Stimulated activated CD4-positive, alpha-beta T cell treated with anti-CD3 and anti-CD28 coated beads, Interleukin-12 subunit alpha, Interleukin-12 subunit beta, amount 100 ng/mL, for 24 hours (primary cell): ENCODE measurements around the gene TRPM5.
"Not testable (repeated sequence)": the region's sequence is repeated elsewhere in the genome, so short reads cannot be mapped to it uniquely, and the experiment has no call there.

Source experiments
- DNase-seq, 2 experiments: peaks; one replicate each; pipeline ENCODE4 v3.0.0-alpha.2; 2020; ENCODE audit warnings: low read depth in 2 of 2

TRPM5 gene, protein sequence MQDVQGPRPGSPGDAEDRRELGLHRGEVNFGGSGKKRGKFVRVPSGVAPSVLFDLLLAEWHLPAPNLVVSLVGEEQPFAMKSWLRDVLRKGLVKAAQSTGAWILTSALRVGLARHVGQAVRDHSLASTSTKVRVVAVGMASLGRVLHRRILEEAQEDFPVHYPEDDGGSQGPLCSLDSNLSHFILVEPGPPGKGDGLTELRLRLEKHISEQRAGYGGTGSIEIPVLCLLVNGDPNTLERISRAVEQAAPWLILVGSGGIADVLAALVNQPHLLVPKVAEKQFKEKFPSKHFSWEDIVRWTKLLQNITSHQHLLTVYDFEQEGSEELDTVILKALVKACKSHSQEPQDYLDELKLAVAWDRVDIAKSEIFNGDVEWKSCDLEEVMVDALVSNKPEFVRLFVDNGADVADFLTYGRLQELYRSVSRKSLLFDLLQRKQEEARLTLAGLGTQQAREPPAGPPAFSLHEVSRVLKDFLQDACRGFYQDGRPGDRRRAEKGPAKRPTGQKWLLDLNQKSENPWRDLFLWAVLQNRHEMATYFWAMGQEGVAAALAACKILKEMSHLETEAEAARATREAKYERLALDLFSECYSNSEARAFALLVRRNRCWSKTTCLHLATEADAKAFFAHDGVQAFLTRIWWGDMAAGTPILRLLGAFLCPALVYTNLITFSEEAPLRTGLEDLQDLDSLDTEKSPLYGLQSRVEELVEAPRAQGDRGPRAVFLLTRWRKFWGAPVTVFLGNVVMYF (N-terminal part only)

DNA sequence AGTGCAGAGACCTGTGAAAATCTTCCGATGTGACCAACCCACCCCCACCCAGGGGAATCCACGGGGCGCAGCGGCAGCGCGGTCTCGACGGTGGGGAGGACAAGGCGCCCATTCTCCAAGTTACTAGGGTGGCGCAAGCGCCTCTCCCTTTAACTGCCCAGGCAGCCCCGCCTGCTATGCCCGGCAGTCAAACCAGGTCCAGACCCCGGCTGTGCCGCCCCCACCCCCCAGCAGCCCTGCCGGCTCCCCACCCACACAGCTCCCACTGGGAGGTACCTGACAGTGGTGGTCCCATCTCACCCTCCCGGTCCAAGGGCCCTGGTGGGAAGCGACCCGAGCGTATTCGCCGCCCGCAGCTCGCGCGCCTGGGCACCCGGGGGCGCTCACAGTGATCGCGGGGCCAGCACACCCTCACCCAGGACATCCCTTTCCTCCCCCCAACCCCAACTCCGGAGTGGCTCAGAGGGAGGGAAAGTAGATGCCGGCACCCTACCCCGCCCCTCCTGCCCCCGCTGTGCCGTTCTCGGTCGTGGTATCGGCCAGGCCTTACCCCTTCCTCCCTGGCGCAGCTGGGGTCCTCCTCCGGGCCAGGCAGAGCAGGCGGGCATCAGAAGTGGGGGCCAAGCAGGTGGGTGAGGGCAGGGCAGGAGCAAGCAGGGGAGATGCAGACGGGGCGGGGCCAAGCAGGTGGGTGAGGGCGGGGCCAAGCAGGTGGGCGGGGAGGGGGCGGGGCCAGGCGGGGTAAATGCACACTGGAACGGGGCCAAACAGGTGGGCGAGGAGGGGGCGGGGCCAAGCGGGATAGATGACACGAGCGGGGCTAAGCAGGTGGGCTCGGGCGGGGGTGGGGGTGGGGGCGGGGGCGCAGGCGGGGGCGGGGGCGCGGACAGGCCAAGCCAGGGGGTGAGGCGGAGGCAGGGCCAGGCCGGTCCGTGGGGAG is at the start of gene TRPM5:
TSS of gene TRPM5 (minus strand) at position 634 of the 940 bp plus-strand sequence. CDS start 21,478 bp downstream, outside the sequence.
- DNase-seq = peak; percentile 54 to 76

DNA sequence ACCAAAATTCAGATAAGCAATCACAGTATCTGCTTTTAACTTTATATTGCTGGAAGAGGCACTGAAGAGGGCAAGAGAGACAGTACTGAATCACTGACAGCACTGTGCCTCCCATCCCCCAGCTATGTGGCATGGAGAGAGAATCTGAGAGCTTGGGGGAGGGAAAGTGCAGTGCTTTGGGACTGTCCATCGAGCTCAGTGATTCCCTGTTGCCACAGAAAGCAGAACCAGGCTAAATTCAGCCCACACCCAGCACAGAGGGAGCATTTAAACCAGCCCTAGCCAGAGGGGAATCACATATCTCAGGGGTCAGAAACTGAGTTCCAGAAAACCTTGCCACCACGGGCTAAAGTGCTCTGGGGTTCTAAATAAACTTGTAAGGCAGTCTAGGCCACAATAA is 44.8 kb upstream of the TRPM5 start:
- DNase-seq = no peak

DNA sequence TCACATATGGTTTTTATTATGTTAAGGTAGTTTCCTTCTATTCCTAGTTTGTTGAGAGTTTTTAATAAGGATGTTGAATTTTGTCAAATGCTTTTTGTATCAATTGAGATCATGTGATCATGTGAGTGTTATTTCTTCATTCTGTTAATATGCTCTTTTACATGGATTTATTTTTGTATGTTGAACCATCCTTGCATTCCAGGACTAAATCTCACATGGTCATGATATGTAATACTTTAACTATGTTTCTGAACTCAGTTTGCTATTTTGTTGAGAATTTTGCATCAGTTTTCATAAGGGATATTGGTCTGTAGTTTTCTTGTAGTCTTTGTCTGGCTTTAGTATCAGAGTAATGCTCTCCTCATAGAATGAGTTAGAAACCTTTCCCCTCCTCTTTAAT is 43.7 kb upstream of the TRPM5 start:
- DNase-seq = no peak

DNA sequence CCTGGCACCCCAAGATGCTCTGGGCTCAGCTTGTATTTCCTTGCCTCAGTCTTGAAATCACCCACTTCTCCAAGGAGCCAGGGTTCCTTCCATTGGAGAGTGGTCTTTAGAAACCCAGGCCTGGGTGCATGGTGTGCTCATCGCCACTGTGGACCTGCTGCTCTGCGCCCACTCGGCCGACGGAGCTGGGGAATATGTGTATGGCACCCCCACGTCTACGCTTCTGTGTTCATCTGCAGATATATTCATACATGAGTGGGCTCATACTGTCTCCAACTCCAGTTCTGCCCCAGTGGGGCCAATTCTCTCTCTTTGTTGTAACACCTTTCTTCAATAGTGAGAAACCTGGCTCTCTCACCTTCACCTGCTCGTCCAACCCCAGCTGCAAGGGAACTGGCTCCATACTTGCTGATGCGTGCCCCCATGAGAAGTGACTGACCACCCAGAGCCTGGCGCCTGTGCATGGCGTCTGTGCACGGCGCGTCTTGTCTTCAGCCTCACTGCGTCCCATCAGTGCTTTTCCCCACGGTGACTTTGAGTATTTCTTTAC is 40.3 kb upstream of the TRPM5 start:
- no peak for DNase-seq

DNA sequence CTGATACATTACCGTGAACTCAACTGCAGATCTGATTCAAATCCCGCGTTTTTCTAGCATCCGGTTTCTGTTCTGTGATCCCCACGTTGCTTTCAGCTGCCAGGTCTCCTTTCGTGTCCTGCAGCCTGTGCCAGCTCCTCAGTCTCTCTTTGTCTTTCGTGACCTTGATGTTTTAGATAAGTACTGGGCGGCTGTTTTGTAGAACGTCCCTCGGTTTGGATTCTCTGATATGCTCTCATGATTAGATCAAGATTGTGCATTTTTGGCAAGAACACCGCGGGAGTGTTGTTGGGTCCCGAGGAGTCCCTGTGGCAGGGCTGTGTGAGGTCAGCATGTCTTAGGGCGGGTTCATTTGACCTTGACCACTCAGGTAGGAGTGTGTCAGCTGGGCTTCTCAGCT is 39.1 kb upstream of the TRPM5 start:
- DNase-seq = no peak

DNA sequence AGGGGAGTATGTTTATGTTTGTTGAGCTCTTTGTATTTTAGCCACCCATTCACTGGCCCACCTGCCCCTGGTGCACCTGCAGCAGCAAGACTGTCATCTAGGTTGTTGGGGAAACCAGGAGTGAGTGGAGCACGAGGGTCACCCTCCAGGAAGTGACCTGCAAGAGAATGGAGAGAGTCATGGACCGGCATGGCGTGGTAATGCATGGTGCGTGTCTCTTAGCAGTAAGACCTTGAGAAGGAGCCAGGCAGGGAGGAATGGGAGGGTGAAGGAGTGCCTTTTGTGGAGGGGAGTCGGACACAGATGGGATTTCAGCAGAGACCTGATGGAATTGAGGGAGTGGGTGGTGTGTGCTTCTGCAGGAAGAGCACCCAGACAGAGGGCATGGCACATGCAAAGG is 38.4 kb upstream of the TRPM5 start:
- DNase-seq = no peak

DNA sequence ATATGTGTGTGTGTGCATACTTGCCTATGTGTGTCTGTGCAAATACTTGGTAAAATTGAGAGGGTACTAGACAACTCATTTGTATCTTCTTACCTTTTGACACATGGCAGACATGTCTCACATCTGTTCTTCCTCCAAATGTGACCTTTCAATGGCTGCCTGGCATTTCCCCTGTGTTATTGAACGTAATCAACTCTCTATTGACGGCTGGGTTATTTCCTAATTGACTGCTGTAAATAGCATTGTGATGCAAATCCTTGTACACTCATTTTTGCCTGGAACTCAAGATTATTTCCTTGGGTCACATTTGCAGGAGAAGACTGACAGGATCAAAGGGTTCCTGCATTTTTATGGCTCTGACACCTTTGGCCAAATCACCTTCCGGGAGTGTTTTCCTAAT is 37.9 kb upstream of the TRPM5 start:
- DNase-seq = no peak

DNA sequence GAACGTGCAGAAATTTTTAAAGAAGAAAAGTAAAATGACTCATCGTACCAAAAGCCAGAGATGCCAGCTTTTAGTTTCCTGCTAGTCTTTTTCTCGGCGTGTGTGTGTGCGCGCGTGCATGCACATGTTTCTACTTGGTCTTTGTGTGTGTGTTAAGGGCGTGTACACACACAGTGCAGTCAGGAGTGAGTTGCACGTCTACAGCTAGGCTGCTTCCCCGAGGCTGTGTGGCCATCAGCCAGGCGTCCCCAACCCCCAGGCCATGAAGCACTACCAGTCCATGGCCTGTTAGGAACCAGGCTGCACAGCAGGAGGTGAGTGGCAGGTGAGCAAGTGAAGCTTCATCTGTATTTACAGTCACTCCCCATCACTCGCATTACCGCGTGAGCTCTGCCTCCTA is 36.9 kb upstream of the TRPM5 start:
- DNase-seq = no peak

DNA sequence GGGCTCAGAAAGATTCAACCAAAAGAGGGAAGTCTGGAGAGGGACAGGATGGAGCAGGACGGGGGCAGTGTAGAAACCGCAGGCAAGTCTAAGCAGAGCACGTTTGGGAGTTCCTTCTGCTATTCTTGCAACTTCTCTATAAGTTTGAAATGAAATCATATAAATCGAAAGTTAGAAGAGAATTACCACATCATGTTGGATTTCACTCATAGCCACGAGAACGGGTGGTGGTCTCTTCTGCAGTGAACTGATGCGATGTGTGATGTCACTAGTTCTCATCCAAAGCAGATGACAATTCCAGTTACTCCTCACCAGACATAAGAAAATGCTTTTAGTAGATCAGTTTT is 36.5 kb upstream of the TRPM5 start:
- no peak for DNase-seq

DNA sequence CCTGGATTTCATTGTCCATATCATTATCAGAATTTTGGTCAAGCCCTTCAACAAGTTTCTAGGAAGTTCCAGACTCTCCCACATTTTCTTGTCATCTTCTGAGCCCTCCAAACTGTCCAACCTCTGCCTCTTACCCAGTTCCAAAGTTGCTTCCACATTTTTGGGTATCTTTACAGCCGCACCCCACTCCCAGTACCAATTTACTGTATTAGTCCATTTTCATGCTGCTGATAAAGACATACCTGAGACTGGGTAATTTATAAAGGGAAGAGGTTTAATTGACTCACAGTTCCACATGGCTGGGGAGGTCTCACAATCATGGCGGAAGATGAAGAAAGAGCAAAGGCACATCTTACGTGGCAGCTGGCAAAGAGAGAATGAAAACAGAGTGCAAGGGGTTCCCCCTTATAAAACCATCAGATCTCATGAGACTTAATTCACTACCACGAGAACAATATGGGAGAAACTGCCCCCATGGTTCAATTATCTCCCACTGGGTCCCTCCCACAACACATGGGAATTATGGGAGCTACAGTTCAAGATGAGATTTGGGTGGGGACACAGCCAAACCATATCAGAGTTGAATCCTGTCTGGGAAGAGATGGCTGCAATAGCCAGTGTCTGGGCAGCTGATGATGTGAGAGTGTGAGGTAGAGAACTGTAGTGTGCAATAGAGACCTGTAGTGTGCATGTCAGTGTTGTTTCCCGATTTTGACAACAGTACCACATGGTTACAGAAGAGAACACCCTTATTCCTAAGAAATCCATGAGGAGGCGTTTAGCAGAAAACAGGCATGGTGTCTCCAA is 36.0 kb upstream of the TRPM5 start:
- not testable (repeated sequence) for DNase-seq

DNA sequence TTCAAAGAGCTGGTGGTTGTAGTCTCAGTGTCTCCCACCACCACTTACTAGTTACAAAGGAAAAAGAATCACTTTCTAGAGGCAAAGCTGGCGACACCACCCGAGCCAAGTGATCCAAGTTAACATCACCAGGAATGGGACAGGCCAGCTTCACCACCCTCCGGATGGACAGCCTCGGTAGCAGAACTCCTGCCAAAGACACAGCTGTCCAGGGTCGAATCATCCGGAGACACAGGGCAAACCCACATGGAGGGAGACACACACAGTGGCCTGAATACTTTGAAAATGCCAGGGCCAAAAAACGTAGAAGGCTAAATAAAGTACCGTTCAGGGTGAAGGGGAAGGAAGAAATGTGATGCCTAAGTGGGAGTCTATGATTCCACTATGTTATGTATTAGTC is 33.6 kb upstream of the TRPM5 start:
- DNase-seq = no peak

DNA sequence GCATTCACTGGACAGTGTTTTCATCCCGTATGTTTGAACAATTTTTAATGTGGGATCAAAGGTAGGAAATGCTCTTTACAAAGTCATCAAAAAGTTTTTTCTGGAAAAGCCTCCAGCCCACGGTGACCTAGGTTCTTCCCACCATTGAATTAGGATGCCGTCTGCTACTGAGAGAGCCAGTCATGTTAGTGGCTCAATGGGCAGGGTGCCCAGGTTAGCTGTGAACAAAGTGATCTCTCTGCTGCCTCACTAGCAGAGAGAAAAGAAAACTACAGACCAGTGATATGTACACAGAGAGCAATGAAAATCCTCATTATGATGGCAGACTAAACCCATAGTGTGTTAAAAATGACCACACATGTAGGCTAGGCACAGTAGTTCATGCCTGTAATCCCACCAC is 32.9 kb upstream of the TRPM5 start:
- no peak for DNase-seq

DNA sequence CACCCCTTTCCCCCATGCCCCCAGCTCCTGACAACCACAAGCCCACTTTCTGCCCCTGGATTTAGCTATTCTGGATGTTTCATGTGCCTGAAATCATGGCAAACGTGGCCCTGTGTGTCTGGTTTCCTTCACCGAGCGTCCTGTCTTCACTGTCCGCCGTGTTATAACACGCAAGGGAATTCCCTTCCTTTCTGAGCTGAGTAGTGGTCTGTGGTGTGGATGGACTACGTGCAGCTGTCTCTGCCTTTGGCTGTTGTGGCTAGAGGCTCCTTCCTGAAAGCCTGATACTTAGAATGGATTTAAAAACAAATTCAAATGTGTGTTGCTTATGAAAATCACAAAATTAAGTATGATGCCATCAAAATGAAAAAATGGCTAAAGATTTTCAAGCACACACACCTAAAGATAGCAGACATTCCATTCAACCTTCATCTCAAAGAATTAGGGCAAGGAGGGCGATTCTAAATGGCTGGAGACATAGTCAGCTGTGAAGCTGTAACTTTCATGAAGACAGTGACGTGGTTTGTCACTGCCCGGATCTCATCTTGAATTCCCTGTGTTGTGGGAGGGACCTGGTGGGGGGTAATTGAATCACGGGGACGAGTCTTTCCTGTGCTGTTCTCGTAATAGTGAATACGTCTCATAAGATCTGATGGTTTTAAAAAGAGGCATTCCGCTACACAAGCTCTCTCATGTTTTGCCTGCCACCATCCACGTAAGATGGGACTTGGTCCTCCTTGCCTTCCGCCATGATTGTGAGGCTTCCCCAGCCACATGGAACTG is 31.0 kb upstream of the TRPM5 start:
- DNase-seq = no peak

DNA sequence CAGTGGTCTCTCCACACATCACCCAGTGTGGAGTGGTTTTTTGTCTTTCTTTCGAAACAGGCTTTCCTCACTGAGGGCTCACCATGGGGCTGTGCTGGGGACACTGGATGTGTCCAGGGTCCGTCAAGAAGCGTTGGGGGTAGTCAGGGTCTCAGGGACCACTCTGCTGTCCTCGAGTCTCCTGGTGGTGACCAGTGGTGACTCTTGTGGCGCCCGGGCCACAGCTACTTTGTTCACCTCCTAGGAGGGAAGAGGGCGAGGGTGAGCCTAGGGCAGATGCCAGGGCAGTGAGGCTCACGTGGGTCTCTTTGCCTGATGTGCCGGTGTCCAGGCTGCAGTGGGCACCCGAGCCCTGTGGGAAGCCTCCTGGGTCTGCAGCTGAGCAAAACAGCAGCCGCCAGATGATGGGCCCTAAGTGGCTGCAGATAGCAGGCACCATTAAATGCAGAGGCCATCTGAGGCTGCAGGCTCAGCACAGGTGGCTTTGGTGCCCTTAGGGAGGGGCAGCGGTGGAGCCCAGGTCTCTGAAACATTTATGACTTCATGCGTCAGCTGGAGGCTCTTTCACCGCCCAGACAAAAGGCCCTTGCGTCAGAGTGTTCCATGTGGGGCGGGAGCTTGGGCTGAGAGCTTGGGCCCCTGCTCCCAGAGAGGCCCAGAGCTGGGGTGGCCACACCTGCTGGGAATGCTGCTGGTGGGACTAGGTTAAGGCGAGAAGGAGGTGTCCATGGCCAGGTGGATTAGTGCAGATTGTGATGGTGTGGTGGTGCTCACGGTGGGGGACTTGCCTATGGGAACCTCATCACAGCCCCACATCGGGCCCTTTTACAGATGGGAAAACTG is 30.0 kb upstream of the TRPM5 start:
- no peak for DNase-seq

DNA sequence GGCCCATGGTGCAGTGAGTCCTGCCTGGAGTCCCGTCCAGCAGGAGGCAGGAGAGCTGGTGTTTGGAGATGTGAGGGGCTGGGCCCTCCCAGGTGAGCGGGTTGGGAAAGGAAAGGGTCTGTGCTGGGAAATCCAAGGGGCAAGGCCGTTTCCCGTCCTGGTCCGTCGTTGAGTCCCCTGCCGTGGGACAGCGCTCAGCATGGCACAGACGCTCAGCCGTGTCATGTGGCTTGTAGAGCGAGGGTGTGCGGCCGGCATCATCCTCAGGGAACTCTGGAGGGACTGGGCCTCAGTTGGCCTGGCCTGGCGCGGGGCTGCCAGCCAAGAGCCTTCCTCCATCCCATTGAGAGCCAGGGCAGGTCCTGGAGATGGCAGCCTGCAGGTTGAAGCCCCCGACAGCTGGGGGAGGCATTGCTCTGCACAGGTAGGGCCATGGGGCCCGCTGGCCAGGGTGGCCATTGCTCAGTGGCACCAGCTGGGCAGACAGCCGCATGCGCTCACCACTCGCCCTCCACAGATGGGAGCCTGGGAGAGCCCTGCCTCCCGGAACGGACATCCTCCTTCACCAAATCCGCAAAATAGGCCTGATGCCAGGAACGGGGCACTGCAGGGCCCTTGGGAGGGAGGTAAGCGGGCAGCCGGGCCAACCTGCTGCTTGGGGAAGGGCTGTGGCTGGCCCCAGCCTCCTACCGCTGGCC is 29.2 kb upstream of the TRPM5 start:
- DNase-seq = no peak

DNA sequence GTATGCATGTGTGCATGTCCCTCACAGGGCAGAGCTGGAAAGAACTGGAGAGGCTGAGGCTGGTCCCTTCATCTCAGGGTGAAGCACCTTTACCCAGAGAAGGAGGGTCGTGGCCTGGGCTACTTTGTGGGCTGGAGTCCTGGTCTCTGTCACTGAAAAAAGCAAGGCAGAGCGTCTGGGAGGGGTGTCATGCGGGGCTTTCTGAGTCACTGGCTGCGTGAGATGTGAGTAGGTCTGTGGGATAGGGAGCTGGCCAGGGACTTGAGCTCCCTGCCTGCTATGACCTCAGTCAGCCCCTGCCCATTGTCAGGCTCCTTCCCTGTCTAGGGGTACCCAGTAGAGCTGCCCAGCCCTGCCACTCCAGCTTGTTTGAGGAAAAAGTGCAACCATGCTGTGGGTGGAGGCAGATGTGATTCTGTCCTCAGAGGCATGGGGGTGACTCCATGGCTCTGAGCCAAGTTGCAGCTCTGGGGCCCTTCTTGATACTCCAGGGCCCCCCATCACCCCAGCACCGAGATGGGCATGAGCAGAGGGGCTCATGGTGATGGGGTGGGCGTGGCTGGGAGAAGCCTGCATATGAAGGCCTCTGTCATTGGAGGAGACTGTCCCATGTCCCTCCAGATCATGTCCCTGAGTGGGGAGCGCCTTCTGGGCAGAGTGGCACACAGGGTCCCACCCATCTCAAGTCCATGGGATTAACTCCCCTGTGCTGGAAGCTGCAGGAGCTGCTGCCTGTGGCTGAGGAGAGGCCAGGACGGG is 28.3 kb upstream of the TRPM5 start:
- DNase-seq = no peak

DNA sequence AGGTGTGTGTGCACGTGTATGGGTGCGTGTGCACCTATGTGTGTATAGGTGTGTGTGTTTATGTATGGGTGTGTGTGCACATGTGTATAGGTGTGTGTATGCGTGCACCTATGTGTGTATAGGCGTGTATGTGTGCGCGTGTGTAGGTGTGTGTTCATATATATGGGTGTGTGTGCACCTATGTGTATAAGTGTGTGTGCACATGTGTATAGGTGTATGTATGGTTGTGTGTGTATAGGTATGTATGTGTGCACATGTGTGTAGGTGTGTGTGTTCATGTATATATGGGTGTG is 27.4 kb upstream of the TRPM5 start:
- DNase-seq = no peak
